OCI-LY3 (cell line): ENCODE data around the gene ZNF275.

Experiments
- H2AFZ ChIP-seq: fragments of 200-600, 300-600 bp; shearing (Covaris generic); 2 replicates; pipeline ENCODE4 v1.6.0; 2014; ENCODE audit warnings: antibody characterized with exemption, low read depth, low read length
- H3K27ac ChIP-seq: fragments of 200-600, 300-600 bp; sonication (generic); 2 replicates; pipeline ENCODE4 v1.5.1; 2014; ENCODE audit warnings: mild to moderate bottlenecking, low read length, moderate library complexity, mixed read lengths
- H3K27me3 ChIP-seq: fragments of 200-600, 300-600 bp; sonication (generic); 2 replicates; pipeline ENCODE4 v1.6.1; 2014; ENCODE audit warnings: low read depth, low read length, mixed read lengths
- H3K36me3 ChIP-seq: fragments of 200-600, 300-600 bp; sonication (generic); replicated peaks from 2 replicates; pipeline ENCODE3; 2014; ENCODE audit warnings: low read depth, low read length, mixed read lengths
- H3K4me1 ChIP-seq: fragments of 300-600, 200-600 bp; sonication (generic); 2 replicates; pipeline ENCODE4 v1.6.1; 2014; ENCODE audit warnings: low read length, mixed read lengths
- H3K4me2 ChIP-seq: fragments of 200-600, 300-600 bp; sonication (generic); 2 replicates; pipeline ENCODE4 v1.6.1; 2014; ENCODE audit warnings: low read length, mixed read lengths
- H3K4me3 ChIP-seq: fragments of 300-600, 200-600 bp; sonication (generic); 2 replicates; pipeline ENCODE4 v1.5.1; 2014; ENCODE audit warnings: antibody characterized with exemption, mild to moderate bottlenecking, low read length, moderate library complexity
- H3K79me2 ChIP-seq: fragments of 300-600, 200-600 bp; shearing (Covaris generic); 2 replicates; pipeline ENCODE4 v1.6.1; 2014; ENCODE audit warnings: mild to moderate bottlenecking, low read length, mixed read lengths
- H3K9ac ChIP-seq: fragments of 300-600, 200-600 bp; shearing (Covaris generic); 2 replicates; pipeline ENCODE4 v1.6.0; 2014; ENCODE audit warnings: mild to moderate bottlenecking, low read length, moderate library complexity
- H3K9me3 ChIP-seq: fragments of 200-600, 300-600 bp; shearing (Covaris generic); 2 replicates; pipeline ENCODE4 v1.6.1; 2014; ENCODE audit warnings: low read length, mixed read lengths; ENCODE audit not compliant: insufficient read depth
- H4K20me1 ChIP-seq: fragments of 200-600, 300-600 bp; sonication (generic); 2 replicates; pipeline ENCODE4 v1.6.1; 2016; ENCODE audit warnings: low read length, mixed read lengths; ENCODE audit not compliant: insufficient read depth
- CTCF ChIP-seq: fragments of 200-600, 300-600 bp; sonication (generic); IDR thresholded peaks from 2 replicates; pipeline ENCODE4 v1.5.1; 2014; ENCODE audit warnings: antibody characterized with exemption, low read length, low read depth
- EZH2phosphoT487 ChIP-seq: fragments of 200-600 bp; shearing (Covaris generic); IDR thresholded peaks from 2 replicates; pipeline ENCODE4 v1.6.1; 2018; ENCODE audit warnings: antibody characterized with exemption, mixed run types, low read depth

ZNF275 gene

GRCh38 chrX:153310901-153311300, 23.1 kb upstream of the ZNF275 start:
- TF ChIP-seq EZH2phosphoT487, result no peak
- H3K27ac ChIP-seq, result no peak overlapping the region
- H3K79me2 ChIP-seq, result no peaks in the 10 kb centered on the region
- H3K4me2 ChIP-seq, result no peak overlapping the region
- H3K9ac ChIP-seq, result no peak overlapping the region
- no peaks in the 10 kb centered on the region for H3K9me3 ChIP-seq
- no peak overlapping the region for H3K4me3 ChIP-seq
- H4K20me1 ChIP-seq, result no peaks in the 10 kb centered on the region
- no peaks in the 10 kb centered on the region for H3K4me1 ChIP-seq
- no peaks in the 10 kb centered on the region; the same call in 1 of the 2 replicates for H3K27me3 ChIP-seq
- no peaks in the 10 kb centered on the region for H3K36me3 ChIP-seq
- H2AFZ ChIP-seq, result no peak overlapping the region

- H3K27ac ChIP-seq, result no peak overlapping the region
- no peak overlapping the region for H3K4me2 ChIP-seq
- no peaks in the 10 kb centered on the region for H3K9me3 ChIP-seq
- H3K79me2 ChIP-seq, result no peaks in the 10 kb centered on the region
- H4K20me1 ChIP-seq, result no peaks in the 10 kb centered on the region
- H2AFZ ChIP-seq, result no peak overlapping the region
- H3K27me3 ChIP-seq, result no peaks in the 10 kb centered on the region; the same call in 1 of the 2 replicates
- TF ChIP-seq CTCF, result no peak
- TF ChIP-seq EZH2phosphoT487, result no peak
- no peak overlapping the region for H3K4me3 ChIP-seq
- H3K4me1 ChIP-seq, result no peaks in the 10 kb centered on the region
- no peaks in the 10 kb centered on the region for H3K36me3 ChIP-seq
- no peak overlapping the region for H3K9ac ChIP-seq
These were observed 21.9 kb upstream of the ZNF275 start for GRCh38 chrX:153312041-153312440.

GRCh38 chrX:153312842-153313241, 21.1 kb upstream of the ZNF275 start:
- H3K9me3 ChIP-seq, result no peaks in the 10 kb centered on the region
- no peaks in the 10 kb centered on the region for H3K36me3 ChIP-seq
- no peaks in the 10 kb centered on the region for H3K4me1 ChIP-seq
- no peaks in the 10 kb centered on the region for H3K79me2 ChIP-seq
- H3K27ac ChIP-seq, result no peak overlapping the region
- no peaks in the 10 kb centered on the region for H4K20me1 ChIP-seq
- H3K4me3 ChIP-seq, result no peak overlapping the region
- H2AFZ ChIP-seq, result no peak overlapping the region
- TF ChIP-seq EZH2phosphoT487, result no peak
- no peak for TF ChIP-seq CTCF
- no peak overlapping the region for H3K4me2 ChIP-seq
- no peak overlapping the region for H3K9ac ChIP-seq
- H3K27me3 ChIP-seq, result no peaks in the 10 kb centered on the region; the same call in 1 of the 2 replicates

- Histone ChIP-seq H3K4me3 (no peak overlapping the region), H3K79me2 (no peaks in the 10 kb centered on the region), H3K4me2 (no peak overlapping the region), H3K9ac (no peak overlapping the region), H3K36me3 (no peaks in the 10 kb centered on the region), H3K9me3 (no peaks in the 10 kb centered on the region), H3K27me3 (no peaks in the 10 kb centered on the region), H3K27ac (no peak overlapping the region), H3K4me1 (no peaks in the 10 kb centered on the region), H2AFZ (no peak overlapping the region), H4K20me1 (no peaks in the 10 kb centered on the region)
- TF ChIP-seq EZH2phosphoT487 (no peak), CTCF (no peak)
These were observed 16.6 kb upstream of the ZNF275 start for GRCh38 chrX:153317306-153317705.
